Cardiac muscle cell (in vitro differentiated cells and primary cell): ENCODE measurements around the gene RIMKLB. TPM values are rescaled to one million over a fixed set of nuclear protein-coding genes. Genes with fewer than 3 reads are reported as not detected.

Experiments used
- DNase-seq, 2 donors: peaks; one replicate each; pipeline versions ENCODE4 v3.0.0 to v3.0.0-alpha.2; 2010 to 2017; ENCODE audit warnings: low read depth in 1 of 2, low spot score in 1 of 2
- H3K27ac ChIP-seq: fragments of 200-600 bp; sonication (generic); 2 replicates; pipeline ENCODE4 v1.5.1; 2016
- H3K27me3 ChIP-seq: fragments of 200-600 bp; sonication (generic); 2 replicates; pipeline ENCODE4 v1.6.0; 2016; ENCODE audit warnings: control low read depth
- H3K36me3 ChIP-seq: fragments of 200-600 bp; sonication (generic); 2 replicates; pipeline ENCODE4 v1.5.1; 2016; ENCODE audit warnings: control low read depth
- H3K4me1 ChIP-seq: fragments of 200-600 bp; sonication (generic); 2 replicates; pipeline ENCODE4 v1.8.1; 2017; ENCODE audit warnings: low read depth, mild to moderate bottlenecking, mixed run types
- H3K4me3 ChIP-seq: fragments of 200-600 bp; sonication (generic); 2 replicates; pipeline ENCODE4 v1.5.1; 2016; ENCODE audit warnings: mild to moderate bottlenecking
- H3K9me3 ChIP-seq: fragments of 200-600 bp; sonication (generic); 2 replicates; pipeline ENCODE4 v1.5.1; 2017; ENCODE audit warnings: low read depth, mild to moderate bottlenecking, control low read depth
- CTCF ChIP-seq: IDR thresholded peaks from 2 replicates; pipeline ENCODE4 v1.5.1; 2012; ENCODE audit warnings: low read depth, mild to moderate bottlenecking, low read length
- polyA plus RNA-seq: library from polyadenylated mRNA; unstranded; fragments of >200 nt; fragmentation: Nextera tagmentation; extraction: Ambion mirVana; gene quantifications from 2 replicates; pipeline ENCODE4 v1.2.1, GENCODE V29; 2016
- total RNA-seq: library from RNA; depleted of rRNA; stranded (reverse); fragments of >200 nt; gene quantifications from 2 replicates; pipeline ENCODE4 v1.2.3, GENCODE V29; 2016

RIMKLB gene
- total and polyA plus RNA-seq, 2 experiments from 2014 or later, result 47.7 to 70.9 TPM

GRCh38 chr12:8698879-8699278 lies 1.1 kb downstream of the RIMKLB start:
- H3K9me3 ChIP-seq, result no peaks in the 10 kb centered on the region
- peak overlapping the region; percentile 98 for H3K4me3 ChIP-seq
- no peak for DNase-seq
- peaks cover 20% of the 10 kb centered on the region for H3K4me1 ChIP-seq
- no peak for TF ChIP-seq CTCF
- H3K36me3 ChIP-seq, result peaks cover 5% of the 10 kb centered on the region
- peak overlapping the region; percentile 96 for H3K27ac ChIP-seq
- no peaks in the 10 kb centered on the region for H3K27me3 ChIP-seq

GRCh38 chr12:8699714-8700113 lies 1.9 kb downstream of the RIMKLB start:
- Histone ChIP-seq H3K4me1 (peaks cover 20% of the 10 kb centered on the region), H3K27ac (no peak overlapping the region)
- DNase-seq, result no peak

GRCh38 chr12:8701046-8701660 lies 3.4 kb downstream of the RIMKLB start:
- Histone ChIP-seq H3K36me3 (peaks cover 5% of the 10 kb centered on the region), H3K9me3 (no peaks in the 10 kb centered on the region), H3K4me1 (peaks cover 19% of the 10 kb centered on the region), H3K27ac (no peak overlapping the region), H3K27me3 (no peaks in the 10 kb centered on the region), H3K4me3 (no peak overlapping the region)
- no peak for TF ChIP-seq CTCF
- DNase-seq, result no peak

More at GRCh38 chr12:8699714-8700113, 1.9 kb downstream of the RIMKLB start:
- no peaks in the 10 kb centered on the region for H3K9me3 ChIP-seq
- no peaks in the 10 kb centered on the region for H3K27me3 ChIP-seq
- no peak for TF ChIP-seq CTCF
- peaks cover 5% of the 10 kb centered on the region for H3K36me3 ChIP-seq
- peak overlapping the region; percentile 98 for H3K4me3 ChIP-seq

- H3K4me3 ChIP-seq, result no peak overlapping the region
These were observed 4.4 kb downstream of the RIMKLB start for GRCh38 chr12:8702159-8702558.

DNA sequence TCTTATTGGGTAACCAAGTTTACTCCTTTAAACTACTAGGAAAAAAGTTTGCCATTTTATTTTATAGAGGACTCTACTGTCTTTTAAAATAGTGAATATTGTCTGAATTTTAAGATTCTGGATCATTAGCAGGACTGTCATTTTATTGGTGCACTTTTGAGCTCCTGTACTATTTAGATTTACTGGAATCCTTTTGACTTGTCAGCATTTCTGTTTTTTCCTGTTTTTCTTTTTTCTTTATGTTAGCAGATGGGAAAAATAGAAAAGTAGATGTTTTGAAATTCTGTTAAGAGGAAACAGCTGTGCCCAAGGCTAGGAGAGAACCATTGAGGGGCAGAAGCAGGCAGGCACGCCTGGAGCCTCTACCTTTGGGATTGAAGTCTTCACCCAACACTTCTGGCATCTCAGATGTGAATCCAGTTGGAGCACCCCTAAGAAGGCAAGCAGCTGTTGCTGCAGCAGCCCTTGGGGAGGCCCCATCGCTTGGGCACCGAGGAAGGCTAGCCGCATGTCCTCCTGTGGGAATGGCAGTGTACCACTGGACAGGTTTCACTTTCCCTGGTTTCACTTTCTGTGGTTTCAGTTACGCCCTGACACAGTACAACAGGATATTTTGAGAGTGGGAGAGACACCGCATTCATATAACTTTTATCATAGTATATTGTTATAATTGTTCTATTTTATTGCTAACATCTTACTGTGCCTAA lies 11.5 kb downstream of the RIMKLB start:
- TF ChIP-seq CTCF, result no peak
- DNase-seq, result no peak
- Histone ChIP-seq H3K27ac (no peak overlapping the region), H3K4me1 (no peaks in the 10 kb centered on the region), H3K4me3 (no peak overlapping the region), H3K27me3 (no peaks in the 10 kb centered on the region), H3K36me3 (peaks cover 5% of the 10 kb centered on the region), H3K9me3 (no peaks in the 10 kb centered on the region)

More at GRCh38 chr12:8702159-8702558, 4.4 kb downstream of the RIMKLB start:
- Histone ChIP-seq H3K36me3 (peaks cover 5% of the 10 kb centered on the region), H3K9me3 (no peaks in the 10 kb centered on the region), H3K27me3 (no peaks in the 10 kb centered on the region), H3K4me1 (peaks cover 12% of the 10 kb centered on the region), H3K27ac (no peak overlapping the region)
- no peak for TF ChIP-seq CTCF
- DNase-seq, result no peak
